ENCODE measurements around the gene TTPAL. TPM values are rescaled to one million over a fixed set of nuclear protein-coding genes. Genes with fewer than 3 reads are reported as not detected.
"Not testable (repeated sequence)": the region's sequence is repeated elsewhere in the genome, so short reads cannot be mapped to it uniquely, and the experiment has no call there.

Gene TTPAL
- total RNA-seq, 1 donor = 2.4 TPM

DNA sequence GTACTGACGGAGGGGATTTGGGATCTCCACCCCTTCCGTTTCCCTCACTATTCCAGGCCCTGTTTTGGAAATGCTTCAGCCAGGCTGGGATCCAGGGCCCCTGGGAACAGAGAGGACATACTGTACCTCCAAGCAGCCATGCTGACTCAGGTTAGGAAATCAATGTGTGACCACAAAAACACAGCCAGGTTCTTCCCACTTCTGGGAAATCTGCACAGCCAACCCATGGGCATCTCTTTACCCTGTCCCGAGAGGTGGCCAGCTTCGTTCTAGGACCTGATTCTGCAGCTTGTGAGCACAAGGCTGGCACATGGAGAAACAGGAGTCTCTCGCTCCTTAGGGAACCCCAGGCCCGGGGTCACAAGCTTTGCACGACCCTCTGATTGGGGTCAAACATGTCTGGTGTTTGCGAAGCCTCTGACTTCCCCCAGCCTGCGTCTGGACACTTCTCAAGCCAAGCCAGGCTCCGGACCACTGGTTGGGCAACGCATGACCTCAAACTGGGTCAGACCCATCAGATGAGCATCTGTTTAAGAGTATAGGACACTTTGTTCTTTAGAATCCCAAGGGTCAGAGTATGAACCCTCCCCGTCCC, 8.3 kb upstream of the TTPAL start:
- no peak for DNase-seq (ENCODE audit: low read depth in 2 of 3, low spot score in 2 of 3)

DNA sequence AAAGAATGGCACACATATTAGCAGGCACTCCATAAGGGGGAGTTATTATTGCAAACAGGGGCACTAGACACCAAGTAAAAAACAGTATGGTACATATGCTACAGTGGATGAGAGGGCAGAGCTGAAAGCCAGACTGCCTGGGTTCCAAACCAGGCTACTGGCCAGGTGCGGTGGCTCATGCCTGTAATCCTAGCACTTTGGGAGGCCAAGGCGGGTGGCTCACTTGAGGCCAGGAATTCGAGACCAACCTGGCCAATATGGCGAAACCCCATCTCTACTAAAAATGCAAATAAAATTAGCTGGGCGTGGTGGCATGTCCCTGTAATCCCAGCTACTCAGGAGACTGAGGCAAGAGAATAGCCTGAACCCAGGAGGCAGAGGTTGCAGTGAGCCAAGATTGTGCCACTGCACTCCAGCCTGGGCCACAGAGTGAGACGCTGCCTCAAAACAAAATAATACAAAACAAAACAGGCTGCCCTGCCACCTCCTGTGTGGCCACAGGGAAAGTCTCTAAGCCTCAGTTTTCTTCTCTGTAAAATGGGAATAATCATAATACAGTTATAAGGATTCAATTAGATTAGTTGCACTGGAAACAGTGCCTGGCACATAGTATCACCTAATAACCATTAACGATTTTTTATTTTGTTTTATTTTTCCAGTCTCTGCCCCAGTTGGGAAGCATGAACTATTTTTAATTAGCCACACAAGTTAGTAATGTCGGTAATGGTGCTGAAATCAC, 7.5 kb upstream of the TTPAL start:
- no peak for DNase-seq (ENCODE audit: low read depth in 2 of 3, low spot score in 2 of 3)

DNA sequence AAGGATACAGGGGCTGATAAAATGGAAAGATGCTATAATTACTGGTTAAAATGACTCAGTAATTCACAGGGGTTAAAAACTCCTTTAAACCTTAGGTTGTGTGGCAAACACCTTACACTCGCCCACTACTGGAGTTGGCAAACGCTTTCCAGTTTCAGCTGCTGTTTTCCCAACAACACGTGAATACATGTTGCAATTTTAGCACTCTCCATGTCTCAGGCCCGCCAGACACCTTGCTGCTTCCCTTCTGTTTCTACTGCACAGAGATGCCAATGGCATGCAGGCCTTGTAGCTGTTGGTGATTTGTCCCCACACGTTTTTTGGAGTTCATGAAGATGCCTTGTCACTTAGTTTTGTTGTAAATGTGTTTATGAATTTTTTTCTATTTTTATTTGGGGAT, 5.3 kb upstream of the TTPAL start:
- no peak for DNase-seq (ENCODE audit: low read depth in 2 of 3, low spot score in 2 of 3)

DNA sequence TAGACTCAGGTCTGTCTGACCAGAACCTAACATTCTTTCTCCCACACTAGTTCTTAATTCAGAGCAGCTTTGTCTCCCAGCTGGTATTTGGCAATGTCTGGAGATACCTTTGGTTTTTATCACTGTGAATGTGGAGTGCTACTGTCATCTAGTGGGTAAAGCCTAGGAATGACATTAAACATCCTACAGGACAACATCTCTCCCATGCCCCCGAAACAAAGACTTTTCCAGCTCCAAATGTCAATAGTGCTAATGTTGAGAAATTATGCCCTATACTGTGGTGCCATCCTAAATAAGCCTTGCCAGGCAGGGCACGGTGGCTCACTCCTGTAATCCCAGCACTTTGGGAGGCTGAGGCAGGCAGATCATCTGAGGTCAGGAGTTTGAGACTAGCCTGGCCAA, 4.2 kb upstream of the TTPAL start:
- DNase-seq (ENCODE audit: low read depth in 2 of 3, low spot score in 2 of 3) = peak in 1 of 3 donors; percentile 8

DNA sequence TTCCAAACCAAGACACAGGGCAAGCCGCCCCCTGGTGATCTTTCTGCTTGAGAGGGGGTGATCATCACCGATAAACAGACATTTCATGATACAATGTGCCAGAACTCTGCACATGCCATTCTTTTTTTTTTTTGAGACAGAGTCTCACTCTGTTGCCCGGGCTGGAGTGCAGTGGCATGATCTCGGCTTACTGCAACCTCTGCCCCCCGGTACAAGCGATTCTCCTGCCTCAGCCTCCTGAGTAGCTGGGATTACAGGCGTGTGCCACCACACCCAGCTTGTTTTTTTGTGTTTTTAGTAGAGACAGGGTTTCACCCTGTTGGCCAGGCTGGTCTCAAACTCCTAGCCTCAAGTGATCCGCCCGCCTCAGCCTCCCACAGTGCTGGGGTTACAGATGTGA, 3.4 kb upstream of the TTPAL start:
- DNase-seq (ENCODE audit: low read depth in 2 of 3, low spot score in 2 of 3) = not testable (repeated sequence)

DNA sequence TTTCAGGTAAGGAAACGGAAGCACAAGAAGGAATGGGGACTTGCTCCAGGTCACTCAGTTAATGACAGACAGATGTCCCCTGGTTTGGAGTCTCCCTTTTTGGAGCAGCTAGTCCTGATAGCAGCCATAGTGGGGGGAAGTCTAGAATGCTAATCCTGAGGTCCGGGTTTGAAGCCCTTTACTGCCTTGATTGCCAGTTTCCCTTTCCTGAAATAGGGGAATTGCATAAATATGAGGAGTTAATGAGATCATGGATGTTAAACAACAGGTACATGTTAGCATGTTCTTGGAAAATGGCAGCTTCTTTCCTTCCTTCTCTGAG, 341 bp upstream of the TTPAL start:
- no peak for DNase-seq (ENCODE audit: low read depth in 2 of 3, low spot score in 2 of 3)

DNA sequence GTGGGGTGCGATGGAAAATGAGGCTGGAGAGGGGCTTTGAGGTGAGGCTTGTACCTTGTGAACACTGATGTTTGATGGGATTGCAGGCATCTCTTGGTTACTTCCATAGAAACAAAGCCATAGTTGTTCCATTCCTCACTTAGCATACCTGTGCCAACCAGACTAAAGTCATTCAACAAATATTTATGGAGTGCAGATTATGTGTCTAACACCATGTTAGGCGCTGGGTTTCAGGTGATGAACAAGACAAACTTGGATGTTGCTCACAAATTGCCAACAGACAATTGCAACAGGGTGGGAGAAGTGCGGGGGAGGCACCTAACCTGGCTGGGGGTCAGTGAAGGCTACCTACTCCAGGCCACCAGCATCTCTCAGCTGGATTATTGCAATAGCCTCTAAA, 1.5 kb downstream of the TTPAL start:
- DNase-seq (ENCODE audit: low read depth in 2 of 3, low spot score in 2 of 3) = no peak

DNA sequence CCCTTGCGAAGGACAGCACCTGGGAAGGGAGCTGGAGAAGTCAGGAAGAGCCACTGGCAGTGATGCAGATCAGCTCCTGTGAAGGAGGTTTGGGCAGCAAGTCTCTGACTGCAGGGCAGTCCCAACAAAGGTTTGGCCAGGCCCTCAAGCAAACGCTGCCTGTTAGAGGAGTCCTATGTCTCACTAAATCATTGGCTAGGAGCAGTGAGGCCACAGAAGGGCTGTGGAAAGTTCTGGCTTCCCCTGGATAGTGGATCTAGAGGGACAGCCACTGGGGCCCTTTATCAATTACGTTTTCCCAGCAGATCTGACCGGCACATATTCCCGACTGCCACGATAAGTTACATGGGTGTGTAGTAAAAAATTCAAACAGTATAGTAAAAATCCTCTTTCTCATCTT, 2.5 kb downstream of the TTPAL start:
- DNase-seq (ENCODE audit: low read depth in 2 of 3, low spot score in 2 of 3) = no peak

DNA sequence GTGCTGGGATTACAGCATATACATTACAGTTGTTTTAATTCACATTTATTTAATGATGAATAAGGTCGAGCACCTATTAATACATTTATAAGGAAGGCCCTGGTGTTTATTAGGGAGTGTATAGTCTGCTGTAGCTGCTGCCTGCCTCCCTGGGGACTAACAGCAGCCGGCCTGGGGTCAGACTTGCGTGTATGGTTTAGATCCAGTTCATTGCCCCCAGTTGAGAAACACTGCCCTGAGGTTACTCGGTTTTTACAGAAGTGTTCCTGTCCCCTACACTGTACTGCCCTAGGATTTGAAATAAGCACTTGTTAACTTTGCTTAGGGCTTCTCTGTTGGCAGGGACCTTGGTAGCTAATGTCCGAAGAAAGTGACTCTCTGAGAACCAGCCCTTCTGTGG, 4.0 kb downstream of the TTPAL start:
- DNase-seq (ENCODE audit: low read depth in 2 of 3, low spot score in 2 of 3) = no peak

DNA sequence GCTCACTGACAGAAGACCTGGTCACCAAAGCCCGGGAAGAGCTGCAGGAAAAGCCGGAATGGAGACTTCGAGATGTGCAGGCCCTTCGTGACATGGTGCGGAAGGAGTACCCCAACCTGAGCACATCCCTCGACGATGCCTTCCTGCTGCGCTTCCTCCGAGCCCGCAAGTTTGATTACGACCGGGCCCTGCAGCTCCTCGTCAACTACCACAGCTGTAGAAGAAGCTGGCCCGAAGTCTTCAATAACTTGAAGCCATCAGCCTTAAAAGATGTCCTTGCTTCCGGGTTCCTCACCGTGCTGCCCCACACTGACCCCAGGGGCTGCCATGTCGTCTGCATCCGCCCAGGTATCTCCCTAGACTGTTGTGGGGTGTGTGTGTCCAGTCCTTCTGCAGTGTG, 4.4 kb downstream of the TTPAL start:
- DNase-seq (ENCODE audit: low read depth in 2 of 3, low spot score in 2 of 3) = no peak

DNA sequence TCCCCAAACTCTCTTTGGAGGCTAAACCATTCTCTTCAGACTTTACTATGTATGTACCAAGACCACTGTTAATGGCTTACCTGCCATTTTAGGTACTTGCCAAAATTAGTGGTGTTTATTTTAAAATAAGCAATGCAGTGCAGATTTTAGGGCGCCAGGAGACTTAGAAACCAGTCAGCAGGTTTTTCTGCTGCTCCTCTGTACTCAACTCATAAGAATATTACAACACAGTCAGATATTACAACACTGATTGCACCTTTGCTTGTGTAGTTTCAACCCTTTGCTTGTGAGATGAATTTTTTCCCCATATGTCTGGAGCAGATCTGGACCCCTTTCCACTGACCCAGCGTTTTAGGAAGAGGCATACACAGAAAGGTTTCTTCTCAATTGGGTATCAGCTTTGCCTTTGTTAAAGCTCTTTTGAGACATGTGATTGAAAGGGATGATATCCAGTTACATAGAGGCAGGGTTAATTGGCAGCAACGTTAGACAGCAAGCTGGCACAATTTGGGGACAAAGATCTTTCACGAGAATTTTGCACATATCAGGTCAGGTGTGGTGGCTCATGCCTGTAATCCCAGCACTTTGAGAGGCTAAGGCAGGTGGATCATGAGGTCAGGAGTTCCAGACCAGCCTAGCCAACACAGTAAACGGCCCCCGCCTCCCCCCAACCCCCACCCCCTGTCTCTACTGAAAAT, 6.2 kb downstream of the TTPAL start:
- no peak for DNase-seq (ENCODE audit: low read depth in 2 of 3, low spot score in 2 of 3)

DNA sequence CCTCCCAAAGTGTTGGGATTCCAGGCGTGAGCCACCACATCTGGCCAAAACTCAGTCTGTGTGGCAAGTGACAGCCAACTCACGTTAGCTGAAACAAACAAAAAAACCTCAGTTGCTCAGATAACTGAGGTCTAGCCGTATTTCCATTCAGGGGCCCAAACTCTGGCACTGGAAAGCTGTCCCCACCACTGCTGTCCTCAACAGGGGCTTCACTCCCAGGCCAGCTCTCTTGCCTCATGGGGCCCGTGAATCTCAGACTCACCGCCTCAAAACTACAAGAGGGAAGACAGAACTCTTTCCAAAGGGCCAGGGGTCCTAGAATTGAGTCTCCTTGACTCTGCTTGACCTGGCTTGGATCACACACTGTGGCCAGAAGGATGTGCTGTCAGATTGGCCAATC, 7.4 kb downstream of the TTPAL start:
- DNase-seq (ENCODE audit: low read depth in 2 of 3, low spot score in 2 of 3) = no peak

DNA sequence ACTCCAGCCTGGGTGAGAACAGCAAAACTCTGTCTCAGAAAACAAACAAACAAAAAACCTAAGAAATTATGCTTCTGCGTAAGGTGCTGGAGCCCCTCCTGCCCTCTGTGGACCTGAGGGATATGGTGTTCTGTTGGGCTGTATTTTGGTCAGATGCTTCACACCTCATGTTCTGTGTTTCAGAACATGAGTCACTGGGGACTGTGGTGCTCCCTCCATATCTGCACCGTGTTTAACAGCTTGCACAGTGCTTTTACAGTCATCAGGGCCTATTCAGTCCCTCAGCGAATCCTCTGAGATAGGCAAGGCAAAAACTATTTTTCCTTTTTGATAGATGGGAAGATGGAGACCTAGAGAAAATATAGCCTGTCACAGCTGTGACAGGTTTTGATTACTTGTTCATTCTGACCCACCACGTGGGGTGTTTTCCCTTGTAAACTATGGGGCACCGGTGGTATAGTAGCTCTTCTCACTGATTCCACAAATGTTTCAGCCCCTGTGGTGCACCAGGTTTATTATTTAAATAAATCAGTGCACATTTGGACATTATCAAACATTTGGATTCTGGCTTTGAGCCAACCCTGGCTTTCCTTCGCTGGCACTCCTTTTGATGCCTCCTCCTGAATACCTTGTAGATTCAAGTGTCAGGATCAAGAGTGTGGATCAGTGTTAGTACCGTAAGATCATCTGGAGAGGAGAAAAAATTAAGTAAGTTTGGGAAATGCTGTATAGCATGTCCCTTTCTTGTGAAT, 9.6 kb downstream of the TTPAL start:
- no peak for DNase-seq (ENCODE audit: low read depth in 2 of 3, low spot score in 2 of 3)

DNA sequence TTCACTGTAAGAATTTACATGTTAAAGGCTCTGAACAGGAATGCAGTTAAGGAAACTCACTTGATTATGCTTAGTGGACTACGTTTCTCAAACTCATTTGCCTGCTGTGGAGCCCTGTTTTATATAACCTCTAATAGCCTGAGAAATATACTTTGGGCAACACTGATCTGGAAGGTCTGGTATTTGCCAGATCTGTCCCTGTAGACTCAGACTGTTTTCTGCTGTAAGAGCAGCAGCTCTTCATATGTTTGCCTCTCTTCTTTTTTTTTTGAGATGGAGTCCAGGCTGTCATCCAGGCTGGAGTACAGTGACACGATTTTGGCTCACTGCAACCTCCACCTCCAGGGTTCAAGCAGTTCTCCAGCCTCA, 10.1 kb downstream of the TTPAL start:
- DNase-seq (ENCODE audit: low read depth in 2 of 3, low spot score in 2 of 3) = no peak

DNA sequence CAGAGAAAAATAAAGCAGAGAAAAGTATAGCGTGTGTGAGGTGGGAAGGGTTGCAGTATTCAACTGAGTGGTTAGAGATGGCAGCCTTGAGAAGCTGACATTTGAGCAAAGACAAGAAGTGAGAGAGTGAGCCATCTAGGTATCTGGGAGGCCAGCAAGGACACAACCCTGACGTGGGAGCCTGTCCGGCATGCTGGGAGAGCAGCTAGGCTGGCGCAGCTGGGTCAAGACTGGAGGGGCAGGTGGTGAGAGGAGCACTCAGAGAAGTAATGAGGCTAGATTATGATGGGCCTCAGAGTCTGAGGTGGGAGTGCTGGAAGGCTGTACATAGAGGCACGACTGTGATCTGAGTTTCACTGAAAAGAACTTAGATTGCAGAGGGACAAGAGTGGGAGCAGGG, 12.9 kb downstream of the TTPAL start:
- DNase-seq (ENCODE audit: low read depth in 2 of 3, low spot score in 2 of 3) = no peak

DNA sequence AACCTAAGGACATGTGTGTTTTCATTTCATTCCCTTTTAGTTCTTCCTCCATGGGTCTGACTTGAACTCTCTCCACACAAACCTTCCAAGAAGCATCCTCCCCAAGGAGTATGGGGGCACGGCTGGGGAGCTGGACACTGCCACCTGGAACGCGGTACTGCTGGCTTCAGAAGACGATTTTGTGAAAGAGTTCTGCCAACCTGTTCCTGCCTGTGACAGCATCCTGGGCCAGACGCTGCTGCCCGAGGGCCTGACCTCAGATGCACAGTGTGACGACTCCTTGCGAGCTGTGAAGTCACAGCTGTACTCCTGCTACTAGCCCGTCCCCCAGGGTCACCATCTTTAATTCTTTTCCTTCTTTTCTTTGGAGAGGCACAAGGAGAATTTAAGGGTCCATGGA, 13.5 kb downstream of the TTPAL start:
- no peak for DNase-seq (ENCODE audit: low read depth in 2 of 3, low spot score in 2 of 3)

DNA sequence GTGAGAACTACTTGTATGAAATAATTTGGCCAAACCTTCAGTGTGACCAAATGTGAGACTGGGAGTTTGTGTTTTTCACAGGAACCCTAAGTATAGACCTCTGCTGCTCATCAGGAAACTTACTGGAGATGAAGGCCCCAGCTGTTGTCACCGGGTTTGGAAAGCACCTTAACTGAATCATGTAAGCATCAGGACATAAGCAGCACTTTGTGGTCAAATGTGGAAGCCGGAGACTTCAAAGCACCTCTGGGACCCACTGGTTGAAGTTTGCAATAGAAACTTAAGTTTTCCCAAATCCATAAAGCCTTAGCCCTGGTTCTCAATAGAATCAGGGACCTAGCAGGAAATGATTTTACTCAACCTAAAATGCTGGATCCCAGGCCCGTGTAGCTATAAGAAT, 14.3 kb downstream of the TTPAL start:
- no peak for DNase-seq (ENCODE audit: low read depth in 2 of 3, low spot score in 2 of 3)

DNA sequence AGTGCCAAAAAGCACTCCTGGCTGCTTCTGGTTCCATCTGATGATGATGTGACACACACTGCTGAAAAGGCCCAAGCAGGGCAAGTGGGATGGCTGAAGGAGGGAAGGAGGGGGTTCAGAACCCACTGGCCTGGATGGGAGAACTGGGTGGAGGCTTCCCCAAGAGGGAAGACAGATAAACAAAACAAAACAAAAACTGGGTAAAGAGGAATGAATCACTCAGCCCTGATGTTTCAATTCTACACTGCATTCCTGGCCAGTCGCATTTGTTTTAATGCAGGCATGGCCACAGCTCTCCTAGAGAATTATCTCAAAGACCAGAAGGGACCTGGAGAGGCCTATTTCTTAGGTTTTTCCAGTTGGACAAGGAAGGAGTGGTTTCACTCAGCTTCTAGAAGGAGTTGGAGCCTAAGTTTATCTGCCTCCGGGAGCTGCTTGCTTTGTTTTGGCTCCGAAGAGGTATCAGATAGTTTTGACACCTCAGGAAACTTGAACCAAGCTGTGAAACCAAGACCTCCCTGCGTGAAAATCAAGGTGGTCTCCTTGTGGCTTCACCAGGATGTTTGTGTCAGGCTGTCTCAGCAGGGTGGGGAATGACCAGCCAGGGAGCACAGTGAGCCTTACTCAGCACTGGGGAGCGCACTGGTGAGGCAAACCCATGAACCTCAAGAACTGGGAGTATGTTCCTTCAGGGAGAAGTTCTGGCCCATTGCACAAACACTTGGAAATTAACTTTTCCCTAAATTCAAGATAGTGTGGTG, 16.1 kb downstream of the TTPAL start:
- no peak for DNase-seq (ENCODE audit: low read depth in 2 of 3, low spot score in 2 of 3)

DNA sequence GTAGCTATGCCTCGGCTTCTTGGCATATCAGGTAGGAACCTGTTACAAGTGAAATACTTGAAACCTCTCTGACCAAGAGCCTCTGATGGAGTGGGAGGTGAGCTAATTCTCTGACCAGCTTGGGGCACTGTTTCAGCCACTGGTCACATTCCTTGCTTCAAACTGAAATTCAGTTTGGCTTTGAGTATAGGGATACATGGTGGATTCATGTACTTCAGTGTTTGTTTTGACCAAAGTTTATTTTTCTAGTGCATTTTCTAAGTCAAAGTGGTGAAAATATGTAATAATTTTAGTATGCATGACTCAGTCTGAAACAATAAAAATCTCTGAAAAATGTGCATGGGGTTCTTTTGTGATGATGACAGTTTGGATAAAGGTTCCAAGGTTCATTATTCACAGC, 18.6 kb downstream of the TTPAL start:
- DNase-seq (ENCODE audit: low read depth in 2 of 3, low spot score in 2 of 3) = no peak

DNA sequence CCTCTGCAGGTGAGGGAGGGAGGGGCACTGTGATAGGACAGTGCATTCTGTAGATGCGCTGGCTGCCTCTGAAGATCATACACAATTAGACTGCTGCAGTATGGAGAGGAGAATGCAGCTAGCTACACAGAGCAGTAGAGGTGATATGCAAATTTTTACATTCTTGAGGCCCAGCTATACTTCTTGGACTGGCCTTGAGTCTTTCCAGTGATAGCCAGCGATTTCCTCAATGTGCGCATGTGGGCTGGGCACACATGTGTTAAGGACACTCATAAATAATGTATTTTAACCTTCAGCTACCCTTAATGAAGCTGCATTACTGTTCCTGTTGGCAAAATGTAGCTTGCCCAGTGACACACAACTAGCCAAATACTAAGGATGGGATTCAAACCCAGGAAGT, 19.0 kb downstream of the TTPAL start:
- DNase-seq (ENCODE audit: low read depth in 2 of 3, low spot score in 2 of 3) = no peak

DNA sequence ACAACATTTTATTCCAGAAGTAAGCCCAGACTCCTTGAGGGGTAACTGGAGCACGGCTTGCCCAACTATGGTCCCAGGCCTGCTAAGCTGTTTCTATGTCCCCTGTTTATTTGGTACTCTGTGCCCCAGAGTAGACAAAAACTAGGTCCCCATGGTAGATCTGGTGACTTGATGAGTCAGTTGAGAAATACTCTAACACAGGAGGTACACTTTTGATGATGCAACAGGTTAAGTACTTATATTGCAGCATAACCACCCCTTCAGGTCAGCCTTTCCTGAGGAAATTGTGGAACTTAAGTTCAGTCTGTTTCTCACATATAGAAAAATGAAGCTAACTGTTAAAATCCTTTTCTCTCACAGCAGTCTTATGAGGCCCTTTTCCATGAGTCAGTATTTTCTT, 19.6 kb downstream of the TTPAL start:
- peak in 2 of 3 donors; percentile 4 to 12 for DNase-seq (ENCODE audit: low read depth in 2 of 3, low spot score in 2 of 3)
